Measurements from ENCODE around the gene C1QA.
"Not testable (repeated sequence)": the region's sequence is repeated elsewhere in the genome, so short reads cannot be mapped to it uniquely, and the experiment has no call there.

The C1QA gene

DNA sequence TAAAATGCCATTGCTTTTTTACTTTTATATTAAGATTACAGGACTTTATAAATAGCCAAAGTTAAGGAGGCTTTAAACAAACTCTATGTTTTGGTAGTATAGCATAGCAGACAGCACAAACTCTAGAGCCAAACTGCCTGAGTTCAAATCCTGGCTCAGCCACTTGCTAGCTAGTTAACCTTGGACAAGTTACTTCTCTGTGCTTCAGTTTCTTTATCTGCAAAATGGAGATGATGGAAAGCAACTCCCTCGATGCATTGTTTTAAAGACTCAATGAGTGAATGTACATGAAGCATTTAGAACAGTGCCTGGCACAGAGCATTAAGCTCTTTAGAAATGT is 38.0 kb downstream of the C1QA start (continued):
- TF ChIP-seq ZNF521 (tag by site-specific recombination; IDR thresholded peaks at IDR 0.05), result no peak
- TF ChIP-seq ZNF48 (tag by site-specific recombination; IDR thresholded peaks at IDR 0.05), result no peak
- TF ChIP-seq ZNF354C (tag by site-specific recombination; IDR thresholded peaks at IDR 0.05; ENCODE audit: borderline replicate concordance, low read depth), result no peak
- TF ChIP-seq, protein P1, sequence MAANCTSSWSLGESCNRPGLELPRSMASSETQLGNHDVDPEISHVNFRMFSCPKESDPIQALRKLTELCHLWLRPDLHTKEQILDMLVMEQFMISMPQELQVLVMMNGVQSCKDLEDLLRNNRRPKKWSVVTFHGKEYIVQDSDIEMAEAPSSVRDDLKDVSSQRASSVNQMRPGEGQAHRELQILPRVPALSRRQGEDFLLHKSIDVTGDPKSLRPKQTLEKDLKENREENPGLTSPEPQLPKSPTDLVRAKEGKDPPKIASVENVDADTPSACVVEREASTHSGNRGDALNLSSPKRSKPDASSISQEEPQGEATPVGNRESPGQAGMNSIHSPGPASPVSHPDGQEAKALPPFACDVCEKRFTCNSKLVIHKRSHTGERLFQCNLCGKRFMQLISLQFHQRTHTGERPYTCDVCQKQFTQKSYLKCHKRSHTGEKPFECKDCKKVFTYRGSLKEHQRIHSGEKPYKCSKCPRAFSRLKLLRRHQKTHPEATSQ (tag by site-specific recombination; IDR thresholded peaks at IDR 0.05), result no peak
- no peak for TF ChIP-seq ZNF626 (tag by site-specific recombination; IDR thresholded peaks at IDR 0.05)
- TF ChIP-seq, protein P2, sequence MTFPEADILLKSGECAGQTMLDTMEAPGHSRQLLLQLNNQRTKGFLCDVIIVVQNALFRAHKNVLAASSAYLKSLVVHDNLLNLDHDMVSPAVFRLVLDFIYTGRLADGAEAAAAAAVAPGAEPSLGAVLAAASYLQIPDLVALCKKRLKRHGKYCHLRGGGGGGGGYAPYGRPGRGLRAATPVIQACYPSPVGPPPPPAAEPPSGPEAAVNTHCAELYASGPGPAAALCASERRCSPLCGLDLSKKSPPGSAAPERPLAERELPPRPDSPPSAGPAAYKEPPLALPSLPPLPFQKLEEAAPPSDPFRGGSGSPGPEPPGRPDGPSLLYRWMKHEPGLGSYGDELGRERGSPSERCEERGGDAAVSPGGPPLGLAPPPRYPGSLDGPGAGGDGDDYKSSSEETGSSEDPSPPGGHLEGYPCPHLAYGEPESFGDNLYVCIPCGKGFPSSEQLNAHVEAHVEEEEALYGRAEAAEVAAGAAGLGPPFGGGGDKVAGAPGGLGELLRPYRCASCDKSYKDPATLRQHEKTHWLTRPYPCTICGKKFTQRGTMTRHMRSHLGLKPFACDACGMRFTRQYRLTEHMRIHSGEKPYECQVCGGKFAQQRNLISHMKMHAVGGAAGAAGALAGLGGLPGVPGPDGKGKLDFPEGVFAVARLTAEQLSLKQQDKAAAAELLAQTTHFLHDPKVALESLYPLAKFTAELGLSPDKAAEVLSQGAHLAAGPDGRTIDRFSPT (tag by site-specific recombination; IDR thresholded peaks at IDR 0.05), result no peak

DNA sequence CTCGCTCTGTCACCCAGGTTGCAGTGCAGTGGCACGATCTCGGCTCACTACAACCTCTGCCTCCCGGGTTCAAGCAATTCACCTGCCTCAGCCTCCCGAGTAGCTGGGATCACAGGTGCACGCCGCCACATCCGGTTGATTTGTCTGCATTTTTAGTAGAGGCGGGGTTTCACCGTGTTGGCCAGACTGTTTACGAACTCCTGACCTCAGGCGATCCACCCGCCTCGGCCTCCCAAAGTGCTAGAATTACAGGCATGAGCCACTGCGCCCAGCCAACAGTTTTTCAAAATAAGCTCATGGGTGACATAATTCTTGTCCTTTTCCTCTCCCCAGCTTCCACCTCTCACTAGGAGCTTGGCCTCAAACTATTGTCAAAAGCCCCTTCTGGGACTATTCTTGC is 39.7 kb downstream of the C1QA start:
- H3K9me3 ChIP-seq (ENCODE audit: control insufficient read depth, insufficient read depth, low read depth, low read length); H3K4me3 ChIP-seq (ENCODE audit: low read depth, low read length); H3K27ac ChIP-seq (ENCODE audit: extremely low read depth, low read depth, low read length); H3K36me3 ChIP-seq (ENCODE audit: control insufficient read depth in 2 of 2, insufficient read depth in 1 of 2, low read length in 2 of 2); H3K4me1 ChIP-seq (ENCODE audit: control insufficient read depth, insufficient read depth, low read length); POLR2A ChIA-PET: not testable (repeated sequence)
- CTCF ChIA-PET, result interaction anchor here (0.7 to 5.7 kb wide), 8 partner anchors 9 to 288 kb away, joined by 3 to 29 read pairs (median 4); no protein-coding TSS in a partner anchor

DNA sequence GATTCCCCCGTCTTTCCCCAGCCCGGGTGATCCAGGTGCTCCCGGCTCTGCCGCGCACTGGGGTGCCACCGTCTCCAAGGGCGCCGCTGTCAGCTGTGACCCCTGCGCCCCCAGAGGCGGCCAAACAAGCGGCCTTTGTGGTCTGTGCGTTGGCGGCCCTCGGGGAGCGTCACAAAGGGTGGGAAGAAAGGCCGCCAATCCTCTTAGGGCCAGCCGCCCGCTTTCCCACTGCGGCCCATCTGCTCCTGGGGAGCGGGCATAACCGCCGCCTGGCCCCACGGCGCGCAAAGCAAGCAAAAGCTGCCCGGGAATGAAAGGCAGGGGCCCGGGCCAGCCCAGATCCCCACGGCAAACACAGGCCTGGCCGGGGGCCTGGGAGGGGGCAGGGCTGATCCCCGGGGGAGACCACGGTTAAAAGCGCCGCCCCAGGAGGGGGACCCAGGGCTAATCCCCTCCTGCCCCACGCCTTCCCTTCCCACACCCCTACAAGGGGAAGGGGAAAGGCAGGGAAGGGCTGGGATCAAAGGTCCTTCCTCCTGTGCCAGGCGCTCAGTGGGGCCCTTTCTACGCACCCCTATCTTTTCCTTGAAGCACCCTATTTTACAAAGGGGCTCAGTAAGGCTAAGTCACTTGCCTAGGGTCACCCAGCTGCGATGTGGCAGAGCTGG is 40.6 kb downstream of the C1QA start:
- ChIA-PET POLR2A (no interaction called here), CTCF (interaction anchor here (0.6 to 4.3 kb wide), 5 partner anchors 31 to 586 kb away, joined by 3 to 22 read pairs (median 3); no protein-coding TSS in a partner anchor)
- no peak overlapping the region for H3K4me3 ChIP-seq (ENCODE audit: low read depth, low read length)
- no peaks in the 10 kb centered on the region for H3K9me3 ChIP-seq (ENCODE audit: control insufficient read depth, insufficient read depth, low read depth, low read length)
- H3K36me3 ChIP-seq (ENCODE audit: control insufficient read depth in 2 of 2, insufficient read depth in 1 of 2, low read length in 2 of 2), result no peaks in the 10 kb centered on the region
- no peak overlapping the region for H3K27ac ChIP-seq (ENCODE audit: extremely low read depth, low read depth, low read length)
- no peaks in the 10 kb centered on the region for H3K4me1 ChIP-seq (ENCODE audit: control insufficient read depth, insufficient read depth, low read length)
- TF ChIP-seq ZNF791 (tag by site-specific recombination; IDR thresholded peaks at IDR 0.05) (no peak), ZNF292 (tag by site-specific recombination; IDR thresholded peaks at IDR 0.05; ENCODE audit: borderline replicate concordance, low read depth) (no peak), ZNF341 (tag by site-specific recombination; IDR thresholded peaks at IDR 0.05; ENCODE audit: low read depth) (no peak), ZNF76 (tag by site-specific recombination; IDR thresholded peaks at IDR 0.05; ENCODE audit: borderline replicate concordance, low read depth) (no peak), ZNF214 (tag by site-specific recombination; IDR thresholded peaks at IDR 0.05; ENCODE audit: borderline replicate concordance) (no peak), ZNF837 (tag by site-specific recombination; IDR thresholded peaks at IDR 0.05) (no peak), HOXA7 (CRISPR knock-in tag; IDR thresholded peaks at IDR 0.05; ENCODE audit: borderline replicate concordance) (no peak), GFI1B (tag by site-specific recombination; IDR thresholded peaks at IDR 0.05) (no peak), ZBTB7A (tag by site-specific recombination; IDR thresholded peaks at IDR 0.05; ENCODE audit: low read depth) (no peak), ZNF211 (tag by site-specific recombination; IDR thresholded peaks at IDR 0.05; ENCODE audit: low read depth) (no peak)
- TF ChIP-seq, protein P3, sequence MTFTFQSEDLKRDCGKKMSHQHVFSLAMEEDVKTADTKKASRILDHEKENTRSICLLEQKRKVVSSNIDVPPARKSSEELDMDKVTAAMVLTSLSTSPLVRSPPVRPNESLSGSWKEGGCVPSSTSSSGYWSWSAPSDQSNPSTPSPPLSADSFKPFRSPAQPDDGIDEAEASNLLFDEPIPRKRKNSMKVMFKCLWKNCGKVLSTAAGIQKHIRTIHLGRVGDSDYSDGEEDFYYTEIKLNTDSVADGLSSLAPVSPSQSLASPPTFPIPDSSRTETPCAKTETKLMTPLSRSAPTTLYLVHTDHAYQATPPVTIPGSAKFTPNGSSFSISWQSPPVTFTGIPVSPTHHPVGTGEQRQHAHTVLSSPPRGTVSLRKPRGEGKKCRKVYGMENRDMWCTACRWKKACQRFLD (tag by site-specific recombination; IDR thresholded peaks at IDR 0.05), result no peak
- TF ChIP-seq, protein P4, sequence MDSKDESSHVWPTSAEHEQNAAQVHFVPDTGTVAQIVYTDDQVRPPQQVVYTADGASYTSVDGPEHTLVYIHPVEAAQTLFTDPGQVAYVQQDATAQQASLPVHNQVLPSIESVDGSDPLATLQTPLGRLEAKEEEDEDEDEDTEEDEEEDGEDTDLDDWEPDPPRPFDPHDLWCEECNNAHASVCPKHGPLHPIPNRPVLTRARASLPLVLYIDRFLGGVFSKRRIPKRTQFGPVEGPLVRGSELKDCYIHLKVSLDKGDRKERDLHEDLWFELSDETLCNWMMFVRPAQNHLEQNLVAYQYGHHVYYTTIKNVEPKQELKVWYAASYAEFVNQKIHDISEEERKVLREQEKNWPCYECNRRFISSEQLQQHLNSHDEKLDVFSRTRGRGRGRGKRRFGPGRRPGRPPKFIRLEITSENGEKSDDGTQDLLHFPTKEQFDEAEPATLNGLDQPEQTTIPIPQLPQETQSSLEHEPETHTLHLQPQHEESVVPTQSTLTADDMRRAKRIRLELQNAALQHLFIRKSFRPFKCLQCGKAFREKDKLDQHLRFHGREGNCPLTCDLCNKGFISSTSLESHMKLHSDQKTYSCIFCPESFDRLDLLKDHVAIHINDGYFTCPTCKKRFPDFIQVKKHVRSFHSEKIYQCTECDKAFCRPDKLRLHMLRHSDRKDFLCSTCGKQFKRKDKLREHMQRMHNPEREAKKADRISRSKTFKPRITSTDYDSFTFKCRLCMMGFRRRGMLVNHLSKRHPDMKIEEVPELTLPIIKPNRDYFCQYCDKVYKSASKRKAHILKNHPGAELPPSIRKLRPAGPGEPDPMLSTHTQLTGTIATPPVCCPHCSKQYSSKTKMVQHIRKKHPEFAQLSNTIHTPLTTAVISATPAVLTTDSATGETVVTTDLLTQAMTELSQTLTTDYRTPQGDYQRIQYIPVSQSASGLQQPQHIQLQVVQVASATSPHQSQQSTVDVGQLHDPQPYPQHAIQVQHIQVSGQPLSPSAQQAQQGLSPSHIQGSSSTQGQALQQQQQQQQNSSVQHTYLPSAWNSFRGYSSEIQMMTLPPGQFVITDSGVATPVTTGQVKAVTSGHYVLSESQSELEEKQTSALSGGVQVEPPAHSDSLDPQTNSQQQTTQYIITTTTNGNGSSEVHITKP (tag by site-specific recombination; IDR thresholded peaks at IDR 0.05), result no peak
- TF ChIP-seq, protein P5, sequence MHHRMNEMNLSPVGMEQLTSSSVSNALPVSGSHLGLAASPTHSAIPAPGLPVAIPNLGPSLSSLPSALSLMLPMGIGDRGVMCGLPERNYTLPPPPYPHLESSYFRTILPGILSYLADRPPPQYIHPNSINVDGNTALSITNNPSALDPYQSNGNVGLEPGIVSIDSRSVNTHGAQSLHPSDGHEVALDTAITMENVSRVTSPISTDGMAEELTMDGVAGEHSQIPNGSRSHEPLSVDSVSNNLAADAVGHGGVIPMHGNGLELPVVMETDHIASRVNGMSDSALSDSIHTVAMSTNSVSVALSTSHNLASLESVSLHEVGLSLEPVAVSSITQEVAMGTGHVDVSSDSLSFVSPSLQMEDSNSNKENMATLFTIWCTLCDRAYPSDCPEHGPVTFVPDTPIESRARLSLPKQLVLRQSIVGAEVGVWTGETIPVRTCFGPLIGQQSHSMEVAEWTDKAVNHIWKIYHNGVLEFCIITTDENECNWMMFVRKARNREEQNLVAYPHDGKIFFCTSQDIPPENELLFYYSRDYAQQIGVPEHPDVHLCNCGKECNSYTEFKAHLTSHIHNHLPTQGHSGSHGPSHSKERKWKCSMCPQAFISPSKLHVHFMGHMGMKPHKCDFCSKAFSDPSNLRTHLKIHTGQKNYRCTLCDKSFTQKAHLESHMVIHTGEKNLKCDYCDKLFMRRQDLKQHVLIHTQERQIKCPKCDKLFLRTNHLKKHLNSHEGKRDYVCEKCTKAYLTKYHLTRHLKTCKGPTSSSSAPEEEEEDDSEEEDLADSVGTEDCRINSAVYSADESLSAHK (tag by site-specific recombination; IDR thresholded peaks at IDR 0.05), result no peak
- TF ChIP-seq, protein P6, sequence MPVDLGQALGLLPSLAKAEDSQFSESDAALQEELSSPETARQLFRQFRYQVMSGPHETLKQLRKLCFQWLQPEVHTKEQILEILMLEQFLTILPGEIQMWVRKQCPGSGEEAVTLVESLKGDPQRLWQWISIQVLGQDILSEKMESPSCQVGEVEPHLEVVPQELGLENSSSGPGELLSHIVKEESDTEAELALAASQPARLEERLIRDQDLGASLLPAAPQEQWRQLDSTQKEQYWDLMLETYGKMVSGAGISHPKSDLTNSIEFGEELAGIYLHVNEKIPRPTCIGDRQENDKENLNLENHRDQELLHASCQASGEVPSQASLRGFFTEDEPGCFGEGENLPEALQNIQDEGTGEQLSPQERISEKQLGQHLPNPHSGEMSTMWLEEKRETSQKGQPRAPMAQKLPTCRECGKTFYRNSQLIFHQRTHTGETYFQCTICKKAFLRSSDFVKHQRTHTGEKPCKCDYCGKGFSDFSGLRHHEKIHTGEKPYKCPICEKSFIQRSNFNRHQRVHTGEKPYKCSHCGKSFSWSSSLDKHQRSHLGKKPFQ (tag by site-specific recombination; IDR thresholded peaks at IDR 0.05), result no peak

Measured in HEK293 (cell line).